Measurements from ENCODE around the gene SNRPB. TPM values are rescaled to one million over a fixed set of nuclear protein-coding genes. Genes with fewer than 3 reads are reported as not detected.

Gene SNRPB
- total and polyA plus RNA-seq, 2 donors (not counting 3 experiments of a cell fraction or from before 2014, with no cell fraction given) = 296 to 340 TPM

GRCh38 chr20:2430538-2430937 is 40.1 kb downstream of the SNRPB start:
- Histone ChIP-seq H3K27me3 (ENCODE audit: control insufficient read depth in 2 of 2, insufficient read depth in 2 of 2, low read length in 2 of 2) (peaks cover 0 to 6% of the 10 kb centered on the region in 2 experiments), H3K9me3 (replicated peaks; ENCODE audit: control insufficient read depth, insufficient read depth, low read length) (no peaks in the 10 kb centered on the region), H3K27ac (ENCODE audit: insufficient read depth, low read depth, low read length) (no peak overlapping the region), H2AFZ (ENCODE audit: low read depth, low read length) (no peak overlapping the region), H3K36me3 (ENCODE audit: control insufficient read depth in 2 of 2, extremely low read depth in 1 of 2, insufficient read depth in 2 of 2, low read length in 2 of 2) (no peaks in the 10 kb centered on the region), H3K79me2 (ENCODE audit: control insufficient read depth, insufficient read depth, low read length) (no peaks in the 10 kb centered on the region), H4K20me1 (replicated peaks; ENCODE audit: control insufficient read depth, extremely low read depth, insufficient read depth, low read length) (no peaks in the 10 kb centered on the region), H3K4me1 (ENCODE audit: control insufficient read depth, extremely low read depth, insufficient read depth, low read length) (no peaks in the 10 kb centered on the region), H3K9ac (replicated peaks; ENCODE audit: extremely low read depth, insufficient read depth, low read length) (no peak overlapping the region), H3K4me3 (replicated peaks in 1 of 3; ENCODE audit: insufficient read depth in 1 of 3, low read depth in 1 of 3, low read length in 3 of 3) (no peak overlapping the region), H3K9me1 (replicated peaks; ENCODE audit: control insufficient read depth, extremely low read depth, insufficient read depth, low read length) (no peaks in the 10 kb centered on the region), H3K4me2 (ENCODE audit: insufficient read depth, low read length) (no peak overlapping the region)
- CTCF ChIA-PET = no interaction called here
- intact Hi-C loops (cut with micrococcal nuclease) = no loop called here
- TF ChIP-seq GATA2 (IDR thresholded peaks at IDR 0.05; ENCODE audit: insufficient read depth, insufficient read length, low read depth, low read length) = no peak
- TF ChIP-seq FOS (IDR thresholded peaks at IDR 0.05; ENCODE audit: borderline replicate concordance, insufficient read depth, low read length) = no peak
- no peak for TF ChIP-seq MYC (IDR thresholded peaks at IDR 0.05; ENCODE audit: low read depth, low read length)
- TF ChIP-seq POLR2A (IDR thresholded peaks at IDR 0.05; ENCODE audit: low read depth, low read length) = no peak
- TF ChIP-seq EZH2 (IDR thresholded peaks at IDR 0.05; ENCODE audit: borderline replicate concordance, low read depth, low read length, severe bottlenecking) = no peak
- TF ChIP-seq POLR2AphosphoS5 (IDR thresholded peaks at IDR 0.05; ENCODE audit: insufficient read depth, low read depth, low read length) = no peak
- no peak for TF ChIP-seq JUN (IDR thresholded peaks at IDR 0.05; ENCODE audit: borderline replicate concordance, insufficient read depth, insufficient read length, low read depth)
- TF ChIP-seq CTCF (IDR thresholded peaks at IDR 0.05; ENCODE audit: extremely low read depth in 1 of 2, insufficient read depth in 1 of 2, low read depth in 1 of 2, low read length in 2 of 2) = no peak
- TF ChIP-seq MAX (IDR thresholded peaks at IDR 0.05; ENCODE audit: insufficient read depth, insufficient read length) = no peak
- no TSS peak for BruUV-seq (replicated peaks)
- dilution Hi-C loops (cut with MboI; ENCODE audit: extremely low pct_ligation_motif_present, low sequenced_read_pairs) = no loop called here
- FAIRE-seq (no peak), DNase-seq (ENCODE audit: low read depth, low spot score) (no peak)
- POLR2A ChIA-PET = no interaction called here

All from endothelial cell of umbilical vein (primary cell).